DOHH2 (cell line): ENCODE measurements around the gene ITSN2.
A peak's percentile ranks its signal among the peaks of the same experiment; 100 is the strongest.

Experiments used
- H3F3A ChIP-seq: fragments of 200-600 bp; sonication (generic), shearing (Covaris generic); 2 replicates; pipeline ENCODE4 v1.6.0; 2016; ENCODE audit warnings: antibody characterized with exemption, mild to moderate bottlenecking; ENCODE audit not compliant: control insufficient read depth, insufficient read depth
- H3K27ac ChIP-seq: fragments of 200-600 bp; sonication (generic); 2 replicates; pipeline ENCODE4 v1.5.1; 2014; ENCODE audit warnings: low read depth, mild to moderate bottlenecking, low read length, moderate library complexity
- H3K27me3 ChIP-seq: fragments of 200-600 bp; sonication (generic); 2 replicates; pipeline ENCODE4 v1.6.1; 2014; ENCODE audit warnings: mild to moderate bottlenecking, low read length, mixed read lengths; ENCODE audit not compliant: control insufficient read depth
- H3K36me3 ChIP-seq: fragments of 200-600 bp; sonication (generic); 2 replicates; pipeline ENCODE4 v1.6.1; 2014; ENCODE audit warnings: mild to moderate bottlenecking, low read length, moderate library complexity, mixed read lengths; ENCODE audit not compliant: control insufficient read depth
- H3K4me1 ChIP-seq: fragments of 200-600 bp; sonication (generic); 2 replicates; pipeline ENCODE4 v1.6.1; 2014; ENCODE audit warnings: mild to moderate bottlenecking, low read length, mixed read lengths; ENCODE audit not compliant: control insufficient read depth
- H3K4me2 ChIP-seq: fragments of 200-600 bp; sonication (generic); 2 replicates; pipeline ENCODE4 v1.6.0; 2014; ENCODE audit warnings: mild to moderate bottlenecking, low read length, moderate library complexity
- H3K4me3 ChIP-seq: fragments of 200-600 bp; sonication (generic); 2 replicates; pipeline ENCODE4 v1.5.1; 2014; ENCODE audit warnings: mild to moderate bottlenecking, low read length, mixed read lengths
- H3K79me2 ChIP-seq: fragments of 200-600 bp; sonication (generic); 2 replicates; pipeline ENCODE4 v1.6.1; 2014; ENCODE audit warnings: mild to moderate bottlenecking, low read length, mixed read lengths; ENCODE audit not compliant: control insufficient read depth
- H3K9me2 ChIP-seq: fragments of 200-600 bp; sonication (generic); replicated peaks from 2 replicates; pipeline ENCODE4 v1.6.1; 2014; ENCODE audit warnings: mild to moderate bottlenecking, low read length, mixed read lengths; ENCODE audit not compliant: control insufficient read depth
- H3K9me3 ChIP-seq: fragments of 200-600 bp; sonication (generic); 2 replicates; pipeline ENCODE4 v1.6.1; 2014; ENCODE audit warnings: antibody characterized with exemption, low read length, mixed read lengths; ENCODE audit not compliant: control insufficient read depth, insufficient read depth
- H4K20me1 ChIP-seq: fragments of 200-600 bp; sonication (generic); 2 replicates; pipeline ENCODE4 v1.6.0; 2014; ENCODE audit warnings: low read depth, mild to moderate bottlenecking, antibody characterized with exemption, low read length, moderate library complexity; ENCODE audit not compliant: control insufficient read depth, insufficient read depth
- EZH2phosphoT487 ChIP-seq: fragments of 200-600 bp; sonication (generic); IDR thresholded peaks from 2 replicates; pipeline ENCODE4 v1.6.1; 2017; ENCODE audit warnings: borderline replicate concordance, mild to moderate bottlenecking, antibody characterized with exemption, low read length, moderate library complexity, mixed read lengths
- TF ChIP-seq, protein P1 (sequence below): fragments of 200-600 bp; sonication (generic); IDR thresholded peaks from one replicate; pipeline ENCODE4 v1.5.1; 2014; ENCODE audit warnings: antibody characterized with exemption, mild to moderate bottlenecking, low read depth, low read length; ENCODE audit not compliant: poor library complexity, severe bottlenecking

The ITSN2 gene

GRCh38 chr2:24392542-24393059 lies 32.3 kb upstream of the ITSN2 start:
- H3K79me2 ChIP-seq = no peaks in the 10 kb centered on the region
- H3K27me3 ChIP-seq = no peaks in the 10 kb centered on the region
- no peaks in the 10 kb centered on the region for H3K36me3 ChIP-seq
- no peaks in the 10 kb centered on the region for H3K9me2 ChIP-seq
- no peak overlapping the region for H3K27ac ChIP-seq
- no peaks in the 10 kb centered on the region for H3K4me1 ChIP-seq
- H3F3A ChIP-seq = no peaks in the 10 kb centered on the region
- no peaks in the 10 kb centered on the region for H4K20me1 ChIP-seq
- TF ChIP-seq, protein P1, sequence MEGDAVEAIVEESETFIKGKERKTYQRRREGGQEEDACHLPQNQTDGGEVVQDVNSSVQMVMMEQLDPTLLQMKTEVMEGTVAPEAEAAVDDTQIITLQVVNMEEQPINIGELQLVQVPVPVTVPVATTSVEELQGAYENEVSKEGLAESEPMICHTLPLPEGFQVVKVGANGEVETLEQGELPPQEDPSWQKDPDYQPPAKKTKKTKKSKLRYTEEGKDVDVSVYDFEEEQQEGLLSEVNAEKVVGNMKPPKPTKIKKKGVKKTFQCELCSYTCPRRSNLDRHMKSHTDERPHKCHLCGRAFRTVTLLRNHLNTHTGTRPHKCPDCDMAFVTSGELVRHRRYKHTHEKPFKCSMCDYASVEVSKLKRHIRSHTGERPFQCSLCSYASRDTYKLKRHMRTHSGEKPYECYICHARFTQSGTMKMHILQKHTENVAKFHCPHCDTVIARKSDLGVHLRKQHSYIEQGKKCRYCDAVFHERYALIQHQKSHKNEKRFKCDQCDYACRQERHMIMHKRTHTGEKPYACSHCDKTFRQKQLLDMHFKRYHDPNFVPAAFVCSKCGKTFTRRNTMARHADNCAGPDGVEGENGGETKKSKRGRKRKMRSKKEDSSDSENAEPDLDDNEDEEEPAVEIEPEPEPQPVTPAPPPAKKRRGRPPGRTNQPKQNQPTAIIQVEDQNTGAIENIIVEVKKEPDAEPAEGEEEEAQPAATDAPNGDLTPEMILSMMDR = no peak
- TF ChIP-seq EZH2phosphoT487 = no peak
- no peaks in the 10 kb centered on the region for H3K9me3 ChIP-seq
- no peak overlapping the region for H3K4me3 ChIP-seq
- H3K4me2 ChIP-seq = no peak overlapping the region

DNA sequence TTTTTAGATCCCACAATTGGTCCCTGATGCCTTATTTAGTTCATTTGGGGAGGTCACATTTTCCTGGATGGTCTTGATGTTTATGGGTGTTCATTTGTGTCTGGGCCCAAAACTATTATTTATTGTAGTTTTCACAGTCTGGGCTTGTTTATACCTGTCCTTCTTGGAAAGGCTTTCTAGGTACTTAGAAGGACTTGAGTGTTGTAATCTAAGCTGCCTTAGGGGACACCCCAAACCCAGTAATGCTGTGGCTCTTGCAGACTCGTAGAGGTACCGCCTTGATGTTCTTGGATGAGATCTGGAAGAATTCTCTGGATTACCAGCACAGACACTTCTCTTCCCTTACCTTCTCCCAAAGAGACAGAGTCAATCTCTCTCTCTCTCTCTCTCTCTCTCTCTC lies 25.0 kb upstream of the ITSN2 start:
- Histone ChIP-seq H3K9me3 (no peaks in the 10 kb centered on the region), H4K20me1 (no peaks in the 10 kb centered on the region), H3K4me3 (no peak overlapping the region), H3K4me2 (no peak overlapping the region), H3K9me2 (no peaks in the 10 kb centered on the region), H3K4me1 (peaks cover 7% of the 10 kb centered on the region), H3K27ac (no peak overlapping the region), H3K79me2 (no peaks in the 10 kb centered on the region), H3K36me3 (no peaks in the 10 kb centered on the region), H3K27me3 (no peaks in the 10 kb centered on the region), H3F3A (0 out of 2 replicates have a peak, but pooled peaks cover 2% of the 10 kb centered on the region)
- TF ChIP-seq, protein P1 = no peak
- no peak for TF ChIP-seq EZH2phosphoT487

DNA sequence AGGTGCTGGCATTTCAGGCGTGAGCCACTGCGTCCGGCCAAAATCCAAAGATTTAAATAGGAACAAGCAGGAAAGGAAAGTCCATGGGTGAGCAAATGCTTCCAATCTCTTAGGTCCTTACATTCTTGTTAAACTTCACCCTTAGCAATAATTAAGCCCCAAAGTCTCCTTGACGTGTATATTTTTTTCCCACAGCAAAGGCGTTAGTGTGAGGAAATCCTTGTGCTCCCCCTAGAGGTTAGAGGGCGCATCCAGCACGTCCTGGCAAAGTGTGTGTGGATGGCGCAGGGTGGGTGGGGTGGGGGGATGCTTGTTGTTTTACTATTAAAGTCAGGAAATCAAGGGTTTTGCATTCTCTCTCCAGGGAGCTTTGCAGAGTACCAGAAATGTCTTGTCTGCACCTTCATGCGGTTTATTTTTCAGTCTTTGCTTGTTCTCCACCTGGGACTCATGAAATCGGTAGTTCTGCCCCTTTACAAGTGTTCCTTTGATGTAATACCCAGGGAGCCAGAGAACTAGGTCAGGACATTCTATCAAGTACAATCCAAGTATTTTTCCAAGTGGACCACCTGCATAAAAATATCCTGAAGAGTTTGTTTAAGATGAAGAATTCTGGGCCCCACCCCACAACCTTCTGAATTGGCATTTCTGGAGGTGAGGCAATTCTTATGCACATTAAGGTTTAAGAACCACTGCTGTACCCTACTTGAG lies 22.2 kb upstream of the ITSN2 start:
- peak overlapping the region; percentile 28 for H3K4me2 ChIP-seq
- H3K27ac ChIP-seq = no peak overlapping the region
- TF ChIP-seq, protein P1 = peak; percentile 59
- no peak for TF ChIP-seq EZH2phosphoT487
- H3K9me3 ChIP-seq = no peaks in the 10 kb centered on the region
- H3K79me2 ChIP-seq = no peaks in the 10 kb centered on the region
- H3K4me3 ChIP-seq = no peak overlapping the region
- no peaks in the 10 kb centered on the region for H4K20me1 ChIP-seq
- no peaks in the 10 kb centered on the region for H3K9me2 ChIP-seq
- no peaks in the 10 kb centered on the region for H3K36me3 ChIP-seq
- H3F3A ChIP-seq = 0 out of 2 replicates have a peak, but pooled peaks cover 2% of the 10 kb centered on the region
- H3K4me1 ChIP-seq = peaks cover 7% of the 10 kb centered on the region
- H3K27me3 ChIP-seq = no peaks in the 10 kb centered on the region
